NCI-H1048 (cell line): ENCODE results near the gene PDCD4.
"Not testable (repeated sequence)": the region's sequence is repeated elsewhere in the genome, so short reads cannot be mapped to it uniquely, and the experiment has no call there.

Experiments
- DNase-seq: peaks from one replicate; lab custom pipeline; 2025; lab: John Stamatoyannopoulos, UW

Gene PDCD4

DNA sequence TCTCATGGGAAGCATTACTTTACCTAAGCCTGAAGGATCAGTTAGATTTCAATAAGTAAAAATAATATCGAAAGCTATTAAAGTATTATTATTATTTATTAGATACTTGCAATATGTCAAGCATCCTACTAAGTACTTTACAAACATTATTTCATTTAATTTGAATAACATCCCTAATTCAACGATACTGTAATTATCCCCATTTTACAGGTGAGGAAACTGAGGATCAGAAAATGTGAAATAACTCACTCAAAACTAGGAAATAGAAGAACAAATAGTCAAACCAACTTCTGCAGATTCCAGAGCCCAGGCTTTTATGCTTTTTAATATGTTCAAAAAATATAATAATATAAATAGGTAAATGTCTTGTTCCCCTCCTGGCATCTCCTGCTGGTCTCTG, 10.3 kb upstream of the PDCD4 start:
- no peak for DNase-seq

DNA sequence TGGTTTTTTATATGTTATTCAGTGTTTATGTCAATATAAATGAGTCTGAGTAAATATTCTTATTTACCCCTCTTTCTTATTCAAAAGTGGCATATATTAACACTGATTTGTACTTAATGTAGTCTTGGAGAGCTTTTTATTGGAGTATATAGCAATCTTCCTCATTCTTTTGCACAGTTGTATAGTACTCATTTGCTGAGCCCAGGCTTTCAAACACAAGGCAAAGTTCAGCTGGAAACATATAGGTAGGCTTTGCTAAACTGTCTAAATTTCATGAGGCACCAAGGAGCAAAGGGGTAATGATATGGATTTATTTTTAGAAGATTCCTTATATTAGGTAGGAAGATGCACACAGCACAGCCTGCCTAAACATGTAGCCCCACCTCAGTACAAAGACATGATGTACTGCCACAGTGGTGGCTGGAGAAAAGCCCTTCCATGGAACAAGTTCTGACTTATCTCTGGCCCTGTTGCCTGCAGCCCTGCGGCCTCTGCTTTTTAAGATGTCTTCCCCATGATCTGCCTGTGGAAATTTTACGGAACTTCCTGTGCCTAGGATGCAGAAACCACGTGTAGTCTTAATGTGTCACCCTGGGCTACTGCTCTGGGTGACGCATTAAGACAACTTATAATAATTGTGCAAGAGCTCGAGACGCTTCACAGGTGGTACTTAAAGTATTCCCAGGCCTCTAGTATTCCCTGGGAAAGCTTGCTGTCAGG, 9.6 kb upstream of the PDCD4 start:
- no peak for DNase-seq

DNA sequence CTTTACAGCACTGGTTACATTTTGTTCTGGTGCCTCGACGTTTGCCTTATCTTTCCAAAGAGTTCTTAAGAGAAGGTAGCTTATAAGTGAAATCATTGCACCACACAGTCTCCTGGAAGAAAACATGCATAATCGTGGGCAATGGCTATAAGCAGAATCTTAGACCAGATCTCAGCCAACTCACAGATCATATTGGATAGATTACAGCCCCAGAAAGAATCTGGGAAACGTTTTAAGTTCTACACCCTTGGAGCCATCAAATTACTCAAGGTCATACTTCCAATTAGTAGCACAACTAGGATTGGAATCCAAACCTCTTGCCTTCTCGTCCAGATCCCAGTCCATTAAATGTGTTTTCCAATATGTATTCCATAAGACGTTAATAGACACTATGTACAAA, 8.8 kb upstream of the PDCD4 start:
- no peak for DNase-seq

DNA sequence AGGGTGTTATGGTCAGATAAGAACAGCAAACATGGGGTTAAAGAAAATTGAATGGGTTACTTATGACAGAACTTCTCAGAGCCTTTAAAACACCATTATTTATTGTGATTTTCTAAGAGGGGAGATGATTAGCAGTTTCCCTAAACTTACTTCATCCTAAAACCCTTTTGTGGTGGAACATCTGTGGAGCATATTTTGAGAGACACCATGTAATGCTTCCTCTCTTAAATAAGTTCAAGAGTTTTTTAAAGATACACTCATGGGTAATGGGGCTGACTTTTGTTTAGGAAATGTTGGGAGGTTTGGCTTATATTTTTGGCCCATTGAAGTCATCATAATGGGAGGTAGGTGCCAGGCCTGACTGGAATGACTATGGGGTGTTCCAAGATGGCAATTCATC, 8.4 kb upstream of the PDCD4 start:
- no peak for DNase-seq

DNA sequence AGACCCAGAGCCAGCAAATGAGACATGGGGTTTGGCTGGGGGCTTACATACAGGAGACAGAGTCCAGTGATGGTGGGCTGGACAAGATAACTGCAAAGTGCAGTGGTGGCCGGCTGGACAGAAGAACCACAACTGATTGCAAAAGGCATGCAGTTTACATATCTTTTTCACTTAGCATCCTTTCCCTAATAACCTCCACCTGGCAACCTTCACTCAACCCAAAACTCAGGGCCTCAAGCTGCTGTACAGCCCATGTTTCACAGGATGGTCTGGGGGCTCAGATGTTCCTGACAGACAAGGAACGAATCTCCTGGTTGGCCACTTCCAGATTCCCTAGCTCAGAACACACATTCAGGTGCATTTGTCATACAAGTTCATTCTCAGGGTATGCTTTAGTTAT, 7.8 kb upstream of the PDCD4 start:
- no peak for DNase-seq

DNA sequence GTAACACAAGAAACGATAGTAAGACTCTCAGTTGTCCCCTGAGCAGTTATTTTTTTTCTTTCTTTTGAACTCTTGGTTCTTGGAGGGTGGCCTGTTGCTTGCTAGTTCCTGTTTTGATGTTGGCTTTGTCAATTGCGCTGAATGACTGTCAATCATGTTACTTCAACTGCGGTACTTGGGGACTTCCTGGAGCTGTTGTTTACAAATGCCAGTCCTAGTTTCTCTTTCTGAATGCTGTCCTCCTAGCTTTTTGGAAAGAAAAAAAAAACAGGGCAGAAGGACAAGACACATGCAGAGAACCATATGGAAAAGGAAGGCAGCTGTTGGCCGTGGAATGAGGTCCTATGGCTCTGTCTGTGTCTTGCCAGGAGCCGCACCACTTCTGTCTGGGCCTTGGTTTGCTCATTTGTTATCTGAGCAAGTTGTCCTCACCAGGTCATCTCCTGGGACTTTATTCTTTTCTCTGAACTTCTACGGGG, 7.0 kb upstream of the PDCD4 start:
- DNase-seq, result no peak

DNA sequence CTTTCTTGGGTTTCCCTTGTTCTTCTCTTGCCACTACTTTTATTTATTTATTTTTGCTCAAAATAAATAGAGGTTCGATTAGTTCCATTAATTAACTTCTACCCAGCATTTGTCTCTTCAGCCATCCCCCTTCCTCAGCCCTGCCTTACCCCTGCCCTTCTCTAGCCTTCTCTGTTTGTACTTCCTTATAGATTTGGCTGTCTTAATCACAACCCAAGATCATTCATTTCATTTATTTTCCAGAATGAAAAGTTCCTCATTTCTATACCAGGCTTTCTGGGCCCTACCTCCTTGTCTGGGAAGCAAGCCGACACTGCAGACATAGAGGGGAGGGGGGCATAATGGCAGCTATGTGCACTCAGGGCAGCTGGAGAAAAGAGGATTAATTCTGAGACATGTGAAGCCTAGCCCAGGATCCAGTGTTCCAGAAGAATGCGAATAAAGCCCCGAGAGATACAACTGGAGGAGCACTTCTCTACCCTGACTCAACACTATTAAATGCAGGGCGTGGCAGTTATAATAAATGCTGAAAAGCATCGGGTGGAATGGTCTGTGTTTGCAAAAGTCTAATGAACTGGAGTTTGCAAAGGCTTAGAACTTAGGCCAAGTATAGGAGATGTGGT, 6.4 kb upstream of the PDCD4 start:
- DNase-seq, result no peak

DNA sequence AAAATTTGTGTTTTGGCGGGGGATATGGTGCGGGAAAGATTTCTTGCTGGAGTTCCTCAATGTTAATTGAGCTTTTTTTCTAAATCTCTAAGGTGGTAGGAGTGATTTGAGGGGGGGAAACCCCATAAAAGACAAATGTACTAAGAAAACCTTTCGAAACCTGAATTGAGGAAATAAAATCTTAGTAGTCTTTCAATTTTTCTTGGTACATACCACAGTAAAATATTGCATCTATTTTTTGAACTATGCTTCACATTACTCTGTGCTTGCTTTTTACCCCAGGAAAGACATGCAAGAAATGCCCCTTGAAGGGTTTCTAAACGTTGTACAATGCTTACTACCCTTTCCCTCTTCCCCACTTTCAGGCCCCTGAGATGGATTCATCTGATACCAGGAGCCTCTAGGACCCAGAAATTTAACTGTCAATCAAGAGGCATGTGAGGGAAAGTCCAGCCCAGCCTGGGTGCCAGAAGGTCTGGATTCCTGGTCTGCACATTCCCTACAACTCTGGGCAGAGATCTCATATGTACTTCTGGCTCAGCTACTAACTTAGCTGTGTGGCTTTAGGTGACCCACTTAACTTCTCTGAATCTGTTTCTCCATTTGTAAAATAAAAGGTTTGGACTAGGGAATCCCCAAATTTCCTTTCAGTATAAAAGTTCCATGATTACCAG, 5.8 kb upstream of the PDCD4 start:
- no peak for DNase-seq

DNA sequence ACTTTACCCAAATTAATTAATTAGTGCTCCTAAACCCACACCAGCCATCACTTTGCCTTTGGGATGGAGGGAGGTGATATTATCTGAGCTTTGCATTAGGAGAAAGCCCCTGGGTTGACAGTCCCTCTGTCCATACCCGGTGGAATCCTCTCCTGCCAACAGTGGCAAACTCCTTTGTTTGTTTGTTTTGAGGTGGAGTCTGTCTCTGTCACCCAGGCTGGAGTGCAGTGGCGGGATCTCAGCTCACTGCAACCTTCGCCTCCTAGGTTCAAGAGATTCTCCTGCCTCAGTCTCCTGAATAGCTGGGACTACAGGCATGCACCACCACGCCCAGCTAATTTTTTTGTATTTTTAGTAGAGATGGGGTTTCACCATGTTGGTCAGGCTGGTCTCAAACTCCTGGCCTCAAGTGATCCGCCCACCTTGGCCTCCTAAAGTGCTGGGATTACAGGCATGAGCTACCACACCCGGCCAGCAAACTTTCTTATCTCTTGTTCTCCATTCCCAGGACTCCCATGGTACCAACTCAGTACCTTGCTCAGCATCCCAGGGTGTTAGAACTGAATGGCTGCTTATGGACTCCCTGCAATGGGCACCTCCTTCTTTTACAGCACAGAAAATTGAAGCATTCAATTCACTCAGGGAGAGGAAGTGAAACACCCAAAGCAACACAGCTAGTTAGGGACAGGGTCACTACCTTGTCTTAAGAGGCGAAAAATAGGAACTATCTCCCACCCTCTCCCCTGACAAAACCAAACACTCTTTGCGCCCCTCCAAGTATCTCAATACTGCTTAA, 4.5 kb upstream of the PDCD4 start:
- not testable (repeated sequence) for DNase-seq

DNA sequence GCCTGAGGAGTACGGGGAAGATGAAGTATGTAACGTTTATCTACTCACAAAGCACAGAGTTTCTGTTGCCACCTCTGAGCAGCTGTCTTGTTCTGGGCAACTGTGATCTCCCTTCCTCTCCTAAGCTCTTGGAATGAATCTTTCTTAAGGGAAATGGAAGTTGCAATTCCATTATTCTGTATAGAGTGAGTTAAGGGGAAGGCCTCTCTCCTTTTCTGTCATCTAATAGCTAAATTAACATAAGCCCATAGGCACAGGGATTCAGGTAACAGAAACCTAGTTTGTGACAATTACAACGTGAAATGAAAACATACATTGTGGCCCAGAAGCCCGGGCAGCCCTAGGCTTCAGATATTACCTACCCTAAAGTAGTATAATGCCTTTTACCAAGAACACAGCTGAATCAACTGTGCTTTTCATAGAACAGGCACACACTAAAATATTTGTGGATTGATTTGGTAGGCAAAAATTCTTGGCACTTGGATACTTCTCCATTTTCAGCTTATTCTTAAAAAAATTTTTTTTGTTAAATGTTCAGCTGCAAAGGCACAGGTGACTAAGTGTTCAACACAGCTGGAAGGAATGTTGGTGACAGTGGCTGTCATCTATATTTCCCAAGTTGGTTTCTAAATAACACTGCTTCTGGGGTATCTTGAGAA, 3.8 kb upstream of the PDCD4 start:
- DNase-seq, result no peak

DNA sequence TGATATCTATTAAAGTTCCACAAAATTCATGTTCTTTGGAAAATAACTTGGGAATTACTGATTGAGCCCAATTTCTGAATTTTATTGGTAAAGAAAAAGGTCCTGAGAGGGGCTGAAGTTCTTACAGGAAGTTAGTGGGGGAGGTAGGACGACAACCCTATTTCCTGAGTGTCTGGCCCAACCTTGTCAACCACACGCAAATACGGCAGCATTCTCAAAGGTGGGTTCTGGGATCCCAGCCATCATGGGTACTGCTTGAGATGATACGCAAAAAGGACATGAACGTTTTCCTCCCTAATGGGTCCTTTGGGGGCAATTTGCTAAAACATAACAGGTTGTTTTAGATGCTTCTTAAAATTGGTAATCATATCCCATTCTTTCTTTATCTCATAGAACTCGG, 2.7 kb upstream of the PDCD4 start:
- no peak for DNase-seq

DNA sequence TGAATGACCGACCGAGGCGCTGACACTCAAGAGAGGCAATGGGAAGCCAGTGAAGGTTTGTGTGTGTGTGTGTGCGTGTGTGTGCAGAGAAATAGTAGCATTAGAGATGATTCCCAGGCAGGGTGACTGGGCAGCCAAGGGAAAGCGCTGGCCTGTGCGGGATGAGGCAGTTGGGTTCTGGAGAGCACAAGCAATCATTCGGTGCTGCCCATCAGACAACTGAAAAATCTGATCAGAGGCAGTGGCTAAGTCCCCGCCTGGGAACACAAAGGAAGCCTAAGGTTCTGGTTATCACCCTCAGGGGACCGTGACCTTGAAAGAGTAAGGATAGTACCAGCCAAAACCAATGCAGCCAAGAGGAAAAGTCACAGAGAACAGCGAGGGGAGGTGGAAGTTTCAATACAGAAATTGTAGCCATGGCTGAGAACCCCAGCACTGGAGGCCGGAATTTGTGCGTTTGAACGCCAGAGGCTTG, 868 bp upstream of the PDCD4 start:
- no peak for DNase-seq

DNA sequence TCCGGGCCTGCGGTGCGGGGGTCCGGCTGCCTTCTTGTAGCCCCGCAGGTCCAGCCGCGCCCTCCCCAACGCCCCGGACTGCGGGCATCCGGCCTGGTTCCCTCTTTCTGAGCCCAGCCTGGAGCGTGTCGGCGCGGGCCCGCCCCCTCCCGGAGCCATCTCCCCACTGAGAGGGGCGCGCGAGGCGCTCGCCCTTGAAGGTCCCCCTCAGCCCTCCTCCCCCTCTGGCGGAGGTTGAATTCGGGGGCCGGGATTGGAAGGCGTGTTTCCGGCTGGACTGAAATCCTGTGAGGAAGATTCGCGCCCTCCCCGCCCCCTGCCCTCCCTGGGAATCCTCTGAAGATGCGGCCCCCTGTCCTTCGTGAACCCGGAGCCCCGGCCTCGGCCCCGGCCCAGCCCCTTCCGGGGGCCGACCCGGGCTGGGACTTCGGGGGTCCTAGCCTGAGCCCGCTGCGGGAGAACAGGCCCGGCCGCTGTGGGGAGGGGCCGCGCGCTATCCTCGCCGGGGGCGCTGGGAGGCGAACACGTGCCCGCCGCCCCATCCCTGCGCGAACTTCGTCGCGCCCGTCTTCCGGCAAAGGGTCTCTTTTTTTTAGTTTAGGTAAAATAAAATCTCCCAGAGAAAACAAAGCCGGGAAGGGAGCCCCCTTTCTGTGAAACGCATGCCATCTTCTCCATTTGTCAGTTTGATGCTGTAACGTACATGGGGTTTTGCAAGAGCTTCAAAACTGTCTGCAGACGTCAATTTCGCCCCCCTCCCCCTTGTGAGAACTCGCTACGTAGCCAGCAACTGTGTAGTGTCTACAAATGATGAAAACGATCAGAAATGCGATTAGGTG, 636 bp downstream of the PDCD4 start:
- no peak for DNase-seq

DNA sequence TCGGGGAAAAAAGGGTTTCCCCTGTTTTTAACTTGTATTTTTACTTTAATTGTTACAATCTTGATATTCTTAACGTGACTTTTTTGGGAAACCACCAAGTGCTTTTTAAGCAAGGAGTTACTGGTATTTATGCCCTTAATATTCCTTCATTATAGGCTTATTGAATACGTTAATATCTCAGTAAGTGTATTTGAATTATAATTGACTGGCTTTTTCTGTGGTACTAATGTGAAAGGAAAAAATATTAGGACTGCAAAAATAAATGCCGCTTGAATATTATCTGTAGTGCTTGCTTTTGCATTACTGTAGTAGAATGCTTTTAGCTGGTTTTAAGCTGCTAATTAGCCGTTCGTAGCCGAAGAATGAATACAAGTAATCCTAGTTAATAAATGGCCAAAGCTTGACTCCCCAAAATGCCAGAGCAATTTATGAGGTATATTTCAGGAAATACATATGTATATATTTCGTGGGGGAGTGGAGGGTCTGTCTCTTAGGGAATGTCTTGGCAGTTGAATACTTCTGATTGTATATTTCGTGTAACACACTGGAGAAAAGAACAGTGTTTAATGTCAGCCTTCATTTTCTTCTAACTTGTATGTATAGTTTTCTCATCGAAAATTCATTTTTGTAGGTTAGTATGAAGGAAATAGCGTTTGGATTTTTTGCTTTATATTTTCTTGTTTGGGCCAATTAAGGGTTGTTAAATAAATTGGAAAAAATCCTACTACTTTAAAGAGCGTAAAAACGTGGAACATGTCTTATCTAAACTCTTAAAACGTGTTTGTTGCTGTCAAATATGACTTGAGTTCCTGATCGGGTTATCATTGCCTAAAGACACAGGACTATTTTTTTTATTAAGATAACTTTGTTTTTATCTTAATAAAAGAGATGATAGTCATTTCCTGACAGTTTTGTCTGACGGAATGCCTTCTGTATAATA, 1.5 kb downstream of the PDCD4 start:
- no peak for DNase-seq

DNA sequence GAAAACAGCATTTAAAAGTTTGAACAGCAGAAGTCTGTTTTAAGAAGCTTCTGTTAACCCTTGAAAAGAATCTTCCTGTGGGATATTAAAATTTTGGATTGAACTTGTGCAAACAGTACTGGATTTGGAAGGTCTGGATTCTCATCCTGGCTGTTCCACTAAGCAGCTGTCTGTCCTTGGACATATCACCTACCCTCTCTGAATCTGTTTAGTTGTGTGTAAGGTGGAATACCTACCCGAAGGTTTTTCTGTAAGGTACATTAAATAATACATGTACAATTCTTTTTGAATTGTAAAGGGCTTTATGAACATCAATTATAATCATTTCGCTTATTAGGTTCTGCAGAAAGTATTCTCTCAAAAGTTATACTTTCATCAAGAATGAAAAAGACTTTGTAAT, 2.2 kb downstream of the PDCD4 start:
- no peak for DNase-seq

DNA sequence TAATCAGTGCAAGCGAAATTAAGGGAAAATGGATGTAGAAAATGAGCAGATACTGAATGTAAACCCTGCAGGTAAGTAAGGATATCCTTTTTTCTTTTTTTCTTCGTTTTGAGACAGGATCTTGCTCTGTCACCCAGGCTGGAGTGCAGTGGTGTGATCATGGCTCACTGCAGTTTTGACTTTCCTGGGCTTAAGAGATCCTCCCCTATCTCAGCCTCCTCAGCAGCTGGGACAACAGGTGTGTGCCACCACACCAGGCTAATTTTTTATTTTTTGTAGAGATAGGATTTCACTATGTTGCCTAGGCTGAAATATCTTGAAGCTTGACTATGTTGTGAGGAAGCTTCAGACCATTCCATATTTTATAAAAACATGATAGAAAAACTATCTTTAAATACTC, 4.3 kb downstream of the PDCD4 start:
- DNase-seq, result no peak

DNA sequence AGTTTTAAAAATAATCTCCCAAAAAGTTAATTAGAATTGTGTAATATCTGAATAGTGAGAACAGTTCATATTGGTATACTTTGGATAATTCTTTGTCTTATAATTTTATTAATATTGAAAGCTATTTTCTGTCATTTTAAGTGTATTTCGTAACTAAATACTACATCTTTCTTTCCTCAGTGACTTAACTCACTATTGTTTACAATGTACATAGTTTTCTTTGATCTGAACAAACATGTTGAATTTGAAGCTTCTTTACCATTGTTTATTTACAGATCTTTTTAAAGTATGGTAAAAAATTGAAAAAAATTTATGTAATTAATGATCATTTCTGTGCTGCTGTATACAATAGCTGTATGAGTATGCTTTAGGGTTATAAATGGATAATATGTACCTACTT, 5.1 kb downstream of the PDCD4 start:
- DNase-seq, result no peak

DNA sequence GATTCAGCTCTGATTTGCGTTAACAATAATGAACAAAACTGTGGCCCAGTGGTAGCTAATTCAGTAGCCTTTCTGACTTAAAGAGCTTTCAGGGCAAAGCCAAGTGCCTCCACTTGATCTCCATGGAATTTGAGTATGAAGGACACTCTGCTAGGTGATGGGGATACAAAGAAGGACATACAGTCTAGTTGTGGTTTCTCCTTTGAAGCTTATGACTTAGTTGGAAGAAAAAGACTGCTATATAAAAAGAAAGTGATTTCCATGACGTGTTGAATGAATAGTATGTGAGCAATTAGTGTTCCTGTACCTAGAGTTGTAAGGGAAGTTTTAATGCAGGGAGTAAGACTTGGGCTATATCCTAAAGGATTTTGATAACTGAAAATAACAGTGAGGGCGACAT, 8.3 kb downstream of the PDCD4 start:
- DNase-seq, result no peak

DNA sequence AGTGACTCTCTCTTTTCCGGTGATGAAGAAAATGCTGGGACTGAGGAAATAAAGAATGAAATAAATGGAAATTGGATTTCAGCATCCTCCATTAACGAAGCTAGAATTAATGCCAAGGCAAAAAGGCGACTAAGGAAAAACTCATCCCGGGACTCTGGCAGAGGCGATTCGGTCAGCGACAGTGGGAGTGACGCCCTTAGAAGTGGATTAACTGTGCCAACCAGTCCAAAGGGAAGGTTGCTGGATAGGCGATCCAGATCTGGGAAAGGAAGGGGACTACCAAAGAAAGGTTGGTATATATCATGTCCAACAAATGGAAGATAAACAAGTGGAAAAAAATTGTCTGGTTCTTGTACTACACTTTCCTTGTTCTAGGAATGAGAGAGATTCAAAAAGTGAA, 9.5 kb downstream of the PDCD4 start:
- no peak for DNase-seq

DNA sequence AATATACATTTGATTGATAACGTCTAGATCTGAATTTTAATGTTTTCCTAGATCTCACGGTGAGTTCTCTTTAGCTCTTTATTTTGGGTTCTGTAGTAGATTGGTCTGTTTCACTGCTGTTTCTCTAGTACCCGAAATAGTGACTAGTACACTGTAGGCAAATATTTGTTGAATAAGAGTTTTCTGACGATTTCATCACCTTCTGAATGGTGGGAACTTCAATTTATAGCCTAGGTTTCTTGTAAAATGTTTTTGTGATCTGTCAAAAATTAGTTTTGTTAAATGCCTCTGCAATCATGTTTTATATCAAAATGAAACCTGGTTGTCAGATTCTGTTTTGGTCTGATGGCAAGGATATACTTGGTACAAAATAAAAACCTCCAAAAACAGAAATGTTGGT, 10.2 kb downstream of the PDCD4 start:
- no peak for DNase-seq
